SIG-M5 (cell line): ENCODE data around the gene CSAG2.

ENCODE experiments used
- DNase-seq: peaks from one replicate; lab custom pipeline; 2025; lab: John Stamatoyannopoulos, UW

Gene CSAG2

GRCh38 chrX:152663086-152663485, 46.0 kb downstream of the CSAG2 start:
- no peak for DNase-seq

- no peak for DNase-seq
Observed at GRCh38 chrX:152658302-152658701, 50.8 kb downstream of the CSAG2 start.
